Adrenal gland (tissue), 5 donors: Measurements from ENCODE around the gene INSL3.
"Not testable (repeated sequence)": the region's sequence is repeated elsewhere in the genome, so short reads cannot be mapped to it uniquely, and the experiment has no call there.

Experiments
- POLR2A ChIP-seq, 2 donors: fragments of 450-650 bp; IDR thresholded peaks; one replicate each; pipeline ENCODE4 v1.6.1; 2017; ENCODE audit warnings: antibody characterized with exemption in 2 of 2, mild to moderate bottlenecking in 2 of 2, moderate library complexity in 1 of 2
- TF ChIP-seq, protein P1 (sequence below), 6 experiments: fragments of 450-650 bp in 4 of 6; fragments of 200-600 bp in 2 of 6; sonication (generic) in 1 of 6; IDR thresholded peaks; 1 replicate in 5 of 6; 2 replicates in 1 of 6; pipeline versions ENCODE4 v1.5.1 to v1.8.0; 2016 to 2021; ENCODE audit warnings: antibody characterized with exemption in 6 of 6, mild to moderate bottlenecking in 2 of 6, moderate library complexity in 1 of 6
- donor health status: DM: no; HTN: no; CAD: no.

GRCh38 chr19:17798599-17798998 is 22.7 kb downstream of the INSL3 start:
- TF ChIP-seq, protein P1, sequence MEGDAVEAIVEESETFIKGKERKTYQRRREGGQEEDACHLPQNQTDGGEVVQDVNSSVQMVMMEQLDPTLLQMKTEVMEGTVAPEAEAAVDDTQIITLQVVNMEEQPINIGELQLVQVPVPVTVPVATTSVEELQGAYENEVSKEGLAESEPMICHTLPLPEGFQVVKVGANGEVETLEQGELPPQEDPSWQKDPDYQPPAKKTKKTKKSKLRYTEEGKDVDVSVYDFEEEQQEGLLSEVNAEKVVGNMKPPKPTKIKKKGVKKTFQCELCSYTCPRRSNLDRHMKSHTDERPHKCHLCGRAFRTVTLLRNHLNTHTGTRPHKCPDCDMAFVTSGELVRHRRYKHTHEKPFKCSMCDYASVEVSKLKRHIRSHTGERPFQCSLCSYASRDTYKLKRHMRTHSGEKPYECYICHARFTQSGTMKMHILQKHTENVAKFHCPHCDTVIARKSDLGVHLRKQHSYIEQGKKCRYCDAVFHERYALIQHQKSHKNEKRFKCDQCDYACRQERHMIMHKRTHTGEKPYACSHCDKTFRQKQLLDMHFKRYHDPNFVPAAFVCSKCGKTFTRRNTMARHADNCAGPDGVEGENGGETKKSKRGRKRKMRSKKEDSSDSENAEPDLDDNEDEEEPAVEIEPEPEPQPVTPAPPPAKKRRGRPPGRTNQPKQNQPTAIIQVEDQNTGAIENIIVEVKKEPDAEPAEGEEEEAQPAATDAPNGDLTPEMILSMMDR (IDR thresholded peaks at IDR 0.05) = not testable (repeated sequence)
- TF ChIP-seq POLR2A (IDR thresholded peaks at IDR 0.05) = not testable (repeated sequence)
